ENCODE data around the gene SQSTM1.

DNA sequence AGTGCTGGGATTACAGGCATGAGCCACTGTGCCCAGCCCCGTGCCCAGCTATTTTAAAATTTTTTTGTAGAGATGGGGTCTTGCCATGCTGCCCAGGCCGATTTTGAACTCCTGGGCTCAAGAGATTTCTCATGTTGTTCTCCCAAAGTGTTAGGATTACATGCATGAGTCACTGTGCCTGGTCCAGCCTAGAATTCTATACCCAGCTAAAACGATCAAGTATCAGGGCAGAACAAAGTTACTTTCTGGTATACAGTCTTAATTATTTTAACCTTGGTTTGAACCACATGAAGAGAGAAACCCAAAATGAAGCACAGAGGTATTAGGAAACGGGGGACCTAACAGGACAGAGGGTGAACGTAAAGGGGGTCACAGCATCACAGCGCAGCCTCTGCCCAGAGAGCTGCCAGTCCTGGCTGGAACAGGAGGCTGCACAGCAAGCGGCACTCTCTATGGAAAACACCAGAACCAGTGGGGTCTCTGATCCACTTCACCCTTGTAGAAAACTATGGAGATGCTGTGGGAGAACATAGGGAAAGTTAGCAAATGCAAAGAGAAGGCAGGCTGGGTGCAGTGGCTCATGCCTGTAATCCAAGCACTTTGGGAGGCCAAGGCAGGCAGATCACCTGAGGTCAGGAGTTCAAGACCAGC, 10.2 kb downstream of the SQSTM1 start:
- TF ChIP-seq, protein P1, sequence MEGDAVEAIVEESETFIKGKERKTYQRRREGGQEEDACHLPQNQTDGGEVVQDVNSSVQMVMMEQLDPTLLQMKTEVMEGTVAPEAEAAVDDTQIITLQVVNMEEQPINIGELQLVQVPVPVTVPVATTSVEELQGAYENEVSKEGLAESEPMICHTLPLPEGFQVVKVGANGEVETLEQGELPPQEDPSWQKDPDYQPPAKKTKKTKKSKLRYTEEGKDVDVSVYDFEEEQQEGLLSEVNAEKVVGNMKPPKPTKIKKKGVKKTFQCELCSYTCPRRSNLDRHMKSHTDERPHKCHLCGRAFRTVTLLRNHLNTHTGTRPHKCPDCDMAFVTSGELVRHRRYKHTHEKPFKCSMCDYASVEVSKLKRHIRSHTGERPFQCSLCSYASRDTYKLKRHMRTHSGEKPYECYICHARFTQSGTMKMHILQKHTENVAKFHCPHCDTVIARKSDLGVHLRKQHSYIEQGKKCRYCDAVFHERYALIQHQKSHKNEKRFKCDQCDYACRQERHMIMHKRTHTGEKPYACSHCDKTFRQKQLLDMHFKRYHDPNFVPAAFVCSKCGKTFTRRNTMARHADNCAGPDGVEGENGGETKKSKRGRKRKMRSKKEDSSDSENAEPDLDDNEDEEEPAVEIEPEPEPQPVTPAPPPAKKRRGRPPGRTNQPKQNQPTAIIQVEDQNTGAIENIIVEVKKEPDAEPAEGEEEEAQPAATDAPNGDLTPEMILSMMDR (conservative IDR thresholded peaks at IDR 0.05; ENCODE audit: low read depth, low read length): no peak
- no peak for TF ChIP-seq EZH2 (IDR thresholded peaks at IDR 0.05; ENCODE audit: borderline replicate concordance, low read depth, low read length, poor library complexity, severe bottlenecking)

All from A673 (cell line).